Astrocyte of the cerebellum (primary cell): ENCODE measurements around the gene ATP6V0B.

Source experiments
- DNase-seq: peaks from one replicate; pipeline ENCODE4 v3.0.0-alpha.2; 2011; ENCODE audit warnings: low read depth
- H3K4me3 ChIP-seq: 2 replicates; pipeline ENCODE4 v1.5.1; 2011; ENCODE audit warnings: mild to moderate bottlenecking, low read depth, low read length, moderate library complexity
- CTCF ChIP-seq: IDR thresholded peaks from 2 replicates; pipeline ENCODE4 v1.5.1; 2012; ENCODE audit warnings: low read length, low read depth, moderate library complexity, mild to moderate bottlenecking; ENCODE audit errors: missing control alignments
- in situ Hi-C: cut with HindIII; loops from 2 replicates; pipeline ENCODE4 v1.10.0; 2017; ENCODE audit warnings: low sequenced_read_pairs

Gene ATP6V0B

GRCh38 chr1:43958351-43959255, 16.2 kb upstream of the ATP6V0B start:
- no peak for DNase-seq
- H3K4me3 ChIP-seq, result no peak overlapping the region
- TF ChIP-seq CTCF, result no peak
- in situ Hi-C loops, result no loop called here

- in situ Hi-C loops, result no loop called here
- no peak overlapping the region for H3K4me3 ChIP-seq
- no peak for DNase-seq
- no peak for TF ChIP-seq CTCF
These were observed 14.0 kb upstream of the ATP6V0B start for GRCh38 chr1:43960798-43961197.

GRCh38 chr1:43961692-43962091, 13.1 kb upstream of the ATP6V0B start:
- TF ChIP-seq CTCF, result no peak
- no peak for DNase-seq
- no peak overlapping the region for H3K4me3 ChIP-seq
- in situ Hi-C loops, result no loop called here

GRCh38 chr1:43962324-43962723, 12.4 kb upstream of the ATP6V0B start:
- in situ Hi-C loops, result no loop called here
- H3K4me3 ChIP-seq, result no peak overlapping the region
- TF ChIP-seq CTCF, result no peak
- no peak for DNase-seq

- H3K4me3 ChIP-seq, result no peak overlapping the region
- TF ChIP-seq CTCF, result no peak
- in situ Hi-C loops, result no loop called here
- no peak for DNase-seq
These were observed 11.8 kb upstream of the ATP6V0B start for GRCh38 chr1:43963006-43963405.

GRCh38 chr1:43963890-43964289, 10.9 kb upstream of the ATP6V0B start:
- in situ Hi-C loops, result no loop called here
- TF ChIP-seq CTCF, result no peak
- no peak overlapping the region for H3K4me3 ChIP-seq
- no peak for DNase-seq
